Heart right ventricle (tissue), 16 donors: ENCODE data around the gene PCCA. TPM values are rescaled to one million over a fixed set of nuclear protein-coding genes. Genes with fewer than 3 reads are reported as not detected.

ENCODE experiments used
- ATAC-seq, 8 donors: fragments of 200-7000 bp; cut with Tn5 transposase; one replicate each; pipeline ENCODE4 v1.9.1; 2020; ENCODE audit warnings: mild to moderate bottlenecking in 8 of 8, moderate library complexity in 8 of 8, moderate number of reproducible peaks in 1 of 8
- DNase-seq, 2 donors: peaks; one replicate each; pipeline ENCODE4 v3.0.0-alpha.2; 2020
- H3K27ac ChIP-seq, 10 donors: fragments of 200-600 bp; sonication (generic) in 2 of 10; one replicate each; pipeline versions ENCODE4 v1.5.0 to v1.8.0; 2020 to 2022; ENCODE audit warnings: mild to moderate bottlenecking in 3 of 10
- H3K27me3 ChIP-seq, 7 donors: fragments of 200-600 bp; one replicate each; pipeline ENCODE4 v1.8.0; 2021 to 2022; ENCODE audit warnings: mild to moderate bottlenecking in 2 of 7
- H3K36me3 ChIP-seq, 9 donors: fragments of 200-600 bp; sonication (generic) in 1 of 9; one replicate each; pipeline versions ENCODE4 v1.5.0 to v1.8.0; 2020 to 2022; ENCODE audit warnings: mild to moderate bottlenecking in 2 of 9
- H3K4me1 ChIP-seq, 9 donors: fragments of 200-600 bp; sonication (generic) in 1 of 9; one replicate each; pipeline versions ENCODE4 v1.5.0 to v1.8.0; 2020 to 2022; ENCODE audit warnings: mild to moderate bottlenecking in 4 of 9
- H3K4me3 ChIP-seq, 10 donors: fragments of 200-600 bp; sonication (generic) in 2 of 10; one replicate each; pipeline versions ENCODE4 v1.5.0 to v1.8.0; 2020 to 2022; ENCODE audit warnings: mild to moderate bottlenecking in 7 of 10, moderate library complexity in 2 of 10
- H3K9me3 ChIP-seq, 11 donors: fragments of 200-600 bp in 10 of 11; sonication (generic) in 2 of 11; one replicate each; pipeline versions ENCODE4 v1.5.0 to v1.8.0; 2013 to 2022; ENCODE audit warnings: mild to moderate bottlenecking in 2 of 11, control low read depth in 1 of 11, moderate library complexity in 1 of 11
- WGBS, 2 donors: extraction: QIAGEN DNeasy Blood & Tissue Kit; methylation state at CpG; one replicate each; pipeline ENCODE4 v1.1.7; 2013; ENCODE audit warnings: inconsistent platforms in 1 of 2; 5-methylcytosine and 5-hydroxymethylcytosine counted together
- intact Hi-C, 10 donors: fragments of 100-400 bp; cut with DNase I; formaldehyde crosslinking; loops; one replicate each; pipeline versions ENCODE4 v1.11.1 to v1.14.2; 2022
- polyA plus RNA-seq, 2 donors: library from polyadenylated mRNA; stranded (reverse); fragments of 200-250 nt; gene quantifications; one replicate each; pipeline ENCODE4 v1.2.3, GENCODE V29; 2013
- total RNA-seq, 10 donors: library from RNA; stranded (reverse); fragmentation: NEBNext Ultra II Directional in 3 of 10; extraction: Animal tissue kit (Norgen Biotek cat#: 25700) in 3 of 10; gene quantifications; one replicate each; pipeline versions ENCODE4 v1.2.1 to v1.2.4, GENCODE V29; 2021 to 2023
- TF ChIP-seq, protein P1 (sequence below), 9 donors: fragments of 200-600 bp; sonication (generic) in 2 of 9; IDR thresholded peaks; one replicate each; pipeline versions ENCODE4 v1.5.0 to v1.8.0; 2021 to 2022; ENCODE audit warnings: antibody characterized with exemption in 9 of 9, mild to moderate bottlenecking in 5 of 9, moderate library complexity in 1 of 9
- donor health status: Arrhythmogenic right ventricular cardiomyopathy.
- donor health status: ischemic (EF 13 %, LVEDD 7.1; RV severe dilation, severe dysfunction).
- donor health status: healthy with polysubstance abuse.
- donor health status: DM: no; HTN: yes; CAD: no.
- donor health status: DM: no; HTN: no; CAD: no.
- donor health status: ischemic (EF 25% LVEDD 6.9; RV normal size, moderate dysfunction).
- donor health status: ischemic (EF 25% LVEDD 5.7; RV mildly dilated, moderate dysfunction).
- donor health status: healthy.
- donor health status: DM: yes; HTN: yes; CAD: no.
- donor health status: Ischemic cardiomyopathy.
- donor health status: ischemic (EF 35%, LVEDD 5.7; RV mildly dilated, moderate dysfunction).
- donor health status: nonischemic (EF 11% LVEDD 7.7; RV severe dilation, severe dysfunction).
- donor health status: DM: yes; HTN: yes; CAD: no.
- donor health status: PGD.
- donor health status: ischemic (EF 29% LVEDD 5.4; RV normal size, mild dysfunction).
- donor health status: nonischemic (EF 23%, LVEDD 6.1; RV moderate dilation, normal function).

PCCA gene
- total and polyA plus RNA-seq, 12 donors: 21.2 to 71.9 (median 60.7) TPM

DNA sequence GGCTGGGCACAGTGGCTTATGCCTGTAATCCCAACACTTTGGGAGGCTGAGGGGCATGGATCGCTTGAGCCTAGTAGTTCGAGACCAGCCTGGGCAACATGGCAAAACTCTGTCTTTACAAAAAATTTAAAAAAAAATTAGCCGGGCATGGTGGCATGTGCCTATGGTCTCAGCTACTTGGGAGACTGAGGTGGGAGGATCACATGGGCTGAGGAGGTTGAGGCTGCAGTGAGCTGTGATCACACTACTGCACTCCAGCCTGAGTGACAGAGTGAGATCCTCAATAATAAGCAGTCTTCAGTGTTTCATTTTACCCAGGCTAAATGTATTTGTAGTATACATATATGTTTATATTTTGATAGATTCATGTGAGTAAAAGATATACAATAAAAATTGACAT, 414.7 kb downstream of the PCCA start:
- intact Hi-C loops: no loop called here
- TF ChIP-seq, protein P1, sequence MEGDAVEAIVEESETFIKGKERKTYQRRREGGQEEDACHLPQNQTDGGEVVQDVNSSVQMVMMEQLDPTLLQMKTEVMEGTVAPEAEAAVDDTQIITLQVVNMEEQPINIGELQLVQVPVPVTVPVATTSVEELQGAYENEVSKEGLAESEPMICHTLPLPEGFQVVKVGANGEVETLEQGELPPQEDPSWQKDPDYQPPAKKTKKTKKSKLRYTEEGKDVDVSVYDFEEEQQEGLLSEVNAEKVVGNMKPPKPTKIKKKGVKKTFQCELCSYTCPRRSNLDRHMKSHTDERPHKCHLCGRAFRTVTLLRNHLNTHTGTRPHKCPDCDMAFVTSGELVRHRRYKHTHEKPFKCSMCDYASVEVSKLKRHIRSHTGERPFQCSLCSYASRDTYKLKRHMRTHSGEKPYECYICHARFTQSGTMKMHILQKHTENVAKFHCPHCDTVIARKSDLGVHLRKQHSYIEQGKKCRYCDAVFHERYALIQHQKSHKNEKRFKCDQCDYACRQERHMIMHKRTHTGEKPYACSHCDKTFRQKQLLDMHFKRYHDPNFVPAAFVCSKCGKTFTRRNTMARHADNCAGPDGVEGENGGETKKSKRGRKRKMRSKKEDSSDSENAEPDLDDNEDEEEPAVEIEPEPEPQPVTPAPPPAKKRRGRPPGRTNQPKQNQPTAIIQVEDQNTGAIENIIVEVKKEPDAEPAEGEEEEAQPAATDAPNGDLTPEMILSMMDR (IDR thresholded peaks at IDR 0.05): no peak
- H3K27me3 ChIP-seq: no peaks in the 10 kb centered on the region
- H3K27ac ChIP-seq: no peak overlapping the region
- H3K9me3 ChIP-seq: no peaks in the 10 kb centered on the region
- ATAC-seq (no peak), DNase-seq (no peak)
- no peaks in the 10 kb centered on the region for H3K4me1 ChIP-seq
- H3K4me3 ChIP-seq: no peak overlapping the region
- 99% methylated on average over 3 of the region's 3 CpGs for WGBS, 2 donors
- no peaks in the 10 kb centered on the region for H3K36me3 ChIP-seq

DNA sequence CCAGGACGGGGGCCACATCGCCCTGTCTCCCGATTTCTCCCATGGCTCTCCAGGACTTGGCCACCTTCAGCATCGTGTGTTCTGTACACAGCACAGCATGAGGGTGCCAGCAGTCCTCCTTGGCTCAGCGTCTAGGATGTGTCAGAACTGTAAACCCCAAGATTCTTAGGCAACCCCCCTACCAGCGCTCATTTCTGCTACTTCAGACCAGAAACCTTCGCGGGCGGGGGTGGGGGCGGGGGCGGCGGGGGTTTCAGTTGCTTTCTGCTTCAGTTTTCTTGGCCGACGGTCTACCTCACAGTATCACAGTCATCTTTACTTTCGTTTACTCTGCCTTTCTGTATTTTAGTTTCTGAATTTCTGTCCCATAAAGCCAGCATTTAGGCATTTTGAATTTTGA, 417.3 kb downstream of the PCCA start:
- Histone ChIP-seq H3K4me1 (peaks cover 0 to 11% (median 0%) of the 10 kb centered on the region in 9 donors), H3K4me3 (no peak overlapping the region), H3K27me3 (no peaks in the 10 kb centered on the region), H3K27ac (no peak overlapping the region), H3K36me3 (no peaks in the 10 kb centered on the region), H3K9me3 (no peaks in the 10 kb centered on the region)
- TF ChIP-seq, protein P1 (IDR thresholded peaks at IDR 0.05): no peak
- intact Hi-C loops: no loop called here
- WGBS, 2 donors: 90 to 91% methylated on average over 15 of the region's 15 CpGs
- DNase-seq (no peak), ATAC-seq (no peak)

DNA sequence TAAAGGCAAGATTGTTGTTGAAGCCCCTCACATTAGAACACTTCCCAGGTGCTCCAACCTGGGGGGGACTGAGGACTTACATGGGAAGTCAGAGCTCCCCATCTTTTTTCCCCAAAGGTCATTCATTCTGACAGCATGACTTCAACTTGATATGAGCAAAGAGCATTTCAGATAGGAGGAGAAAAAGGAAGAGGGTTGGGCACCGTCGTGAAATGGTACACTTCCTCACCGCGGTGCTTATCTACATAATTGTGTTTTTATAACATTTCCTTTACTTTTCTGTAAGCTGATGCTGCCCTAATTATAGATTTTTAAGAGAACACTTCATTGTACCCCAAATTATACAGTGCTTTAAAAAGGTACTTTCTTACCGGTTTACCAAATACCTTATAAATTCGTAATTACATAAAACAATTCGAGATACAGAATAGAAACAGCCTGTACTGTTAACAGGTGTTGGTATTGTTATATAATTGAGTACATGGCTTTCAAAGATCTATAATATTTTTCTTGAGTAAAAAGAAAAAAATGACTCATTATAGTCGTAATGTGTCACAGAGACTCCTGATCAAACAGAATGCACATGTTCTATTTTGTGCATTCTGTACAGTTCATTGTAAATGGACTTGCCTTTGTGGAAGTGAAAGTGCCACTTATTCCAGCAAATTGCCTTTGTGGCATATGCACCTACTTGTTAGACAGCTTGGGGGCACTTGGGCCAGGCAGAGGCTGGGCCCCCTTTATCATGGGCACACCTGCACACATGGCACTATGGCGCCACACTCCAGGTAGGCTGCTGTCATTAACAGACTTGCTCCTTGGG, 417.9 kb downstream of the PCCA start:
- TF ChIP-seq, protein P1 (IDR thresholded peaks at IDR 0.05): no peak

DNA sequence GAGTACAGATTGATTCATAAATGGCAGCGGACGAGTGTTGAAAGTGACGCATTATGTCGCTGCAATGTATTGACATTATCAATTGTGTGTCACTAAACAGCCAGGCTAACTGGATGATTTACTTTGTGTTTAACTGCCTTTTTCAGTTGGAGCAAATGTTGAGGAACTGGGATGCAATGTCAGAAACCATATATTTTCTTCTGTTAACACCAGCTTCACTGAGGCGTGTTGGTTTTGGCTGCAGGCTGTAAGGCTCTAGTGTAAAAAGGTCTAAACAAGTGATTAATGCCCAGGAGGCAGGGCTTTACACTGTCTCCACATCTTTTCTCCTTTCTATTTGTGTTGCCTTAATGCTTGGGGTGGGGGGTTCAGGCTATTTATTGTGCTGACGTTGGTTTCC, 419.6 kb downstream of the PCCA start:
- ATAC-seq: no peak
- DNase-seq: no peak
- WGBS, 2 donors: 95 to 96% methylated on average over 6 of the region's 6 CpGs
- Histone ChIP-seq H3K27me3 (no peaks in the 10 kb centered on the region), H3K27ac (no peak overlapping the region), H3K4me3 (no peak overlapping the region), H3K4me1 (peaks cover 0 to 19% (median 3%) of the 10 kb centered on the region in 9 donors), H3K9me3 (no peaks in the 10 kb centered on the region), H3K36me3 (no peaks in the 10 kb centered on the region)
- intact Hi-C loops: no loop called here
- TF ChIP-seq, protein P1 (IDR thresholded peaks at IDR 0.05): no peak

More for the DNA sequence above, 417.9 kb downstream of the PCCA start:
- Histone ChIP-seq H3K9me3 (no peaks in the 10 kb centered on the region), H3K36me3 (no peaks in the 10 kb centered on the region), H3K4me3 (no peak overlapping the region), H3K27me3 (no peaks in the 10 kb centered on the region), H3K4me1 (peaks cover 0 to 18% (median 3%) of the 10 kb centered on the region in 9 donors), H3K27ac (no peak overlapping the region)
- intact Hi-C loops: no loop called here
- ATAC-seq: no peak
- WGBS, 2 donors: 75 to 78% methylated on average over 9 of the region's 9 CpGs
- no peak for DNase-seq
